Effector memory CD8-positive, alpha-beta T cell (primary cell): ENCODE data around the gene CRYBA2.

ENCODE experiments used
- ATAC-seq: fragments of 150-1000 bp; cut with Tn5 transposase; replicated peaks from 2 replicates; pipeline ENCODE4 v1.10.0; 2021; ENCODE audit warnings: mild to moderate bottlenecking, moderate library complexity
- DNase-seq, 3 experiments: peaks; one replicate each; pipeline ENCODE4 v3.0.0; 2021
- H3K27ac Mint-ChIP-seq, 2 donors: one replicate each; pipeline ENCODE4 v1.8.0; 2022; ENCODE audit warnings: mild to moderate bottlenecking in 2 of 2, mixed read lengths in 2 of 2, moderate library complexity in 2 of 2
- H3K27me3 Mint-ChIP-seq, 2 donors: one replicate each; pipeline ENCODE4 v1.8.0; 2022; ENCODE audit warnings: mixed read lengths in 2 of 2
- H3K36me3 Mint-ChIP-seq: one replicate; pipeline ENCODE4 v1.8.0; 2022; ENCODE audit warnings: mild to moderate bottlenecking, moderate library complexity, mixed read lengths; ENCODE audit not compliant: insufficient read depth
- H3K4me1 Mint-ChIP-seq, 2 donors: one replicate each; pipeline ENCODE4 v1.8.0; 2022; ENCODE audit warnings: low read depth in 2 of 2, mixed read lengths in 2 of 2
- H3K4me3 Mint-ChIP-seq, 2 donors: one replicate each; pipeline ENCODE4 v1.8.0; 2022; ENCODE audit warnings: mild to moderate bottlenecking in 2 of 2, mixed read lengths in 2 of 2, moderate library complexity in 2 of 2
- H3K9me3 Mint-ChIP-seq, 2 donors: one replicate each; pipeline ENCODE4 v1.8.0; 2022; ENCODE audit warnings: mixed read lengths in 2 of 2

The CRYBA2 gene

GRCh38 chr2:219028996-219029828, 36.0 kb upstream of the CRYBA2 start:
- peaks cover 0 to 3% of the 10 kb centered on the region in 2 donors for H3K4me1 Mint-ChIP-seq
- no peaks in the 10 kb centered on the region for H3K36me3 Mint-ChIP-seq
- H3K27ac Mint-ChIP-seq, result no peak overlapping the region
- no peaks in the 10 kb centered on the region for H3K9me3 Mint-ChIP-seq
- DNase-seq (no peak), ATAC-seq (no peak)
- H3K4me3 Mint-ChIP-seq, result no peak overlapping the region
- H3K27me3 Mint-ChIP-seq, result peaks cover 58 to 74% of the 10 kb centered on the region in 2 donors

GRCh38 chr2:219028141-219028540, 34.9 kb upstream of the CRYBA2 start:
- Mint-ChIP-seq H3K27me3 (peaks cover 50 to 83% of the 10 kb centered on the region in 2 donors), H3K27ac (no peak overlapping the region), H3K9me3 (no peaks in the 10 kb centered on the region), H3K4me3 (no peak overlapping the region), H3K4me1 (peaks cover 0 to 3% of the 10 kb centered on the region in 2 donors), H3K36me3 (no peaks in the 10 kb centered on the region)
- DNase-seq (no peak), ATAC-seq (no peak)

GRCh38 chr2:219027511-219028055, 34.4 kb upstream of the CRYBA2 start:
- ATAC-seq, result no peak

GRCh38 chr2:219026946-219027345, 33.7 kb upstream of the CRYBA2 start:
- Mint-ChIP-seq H3K36me3 (no peaks in the 10 kb centered on the region), H3K4me1 (peaks cover 0 to 3% of the 10 kb centered on the region in 2 donors), H3K4me3 (no peak overlapping the region), H3K27ac (no peak overlapping the region), H3K27me3 (peaks cover 48 to 84% of the 10 kb centered on the region in 2 donors), H3K9me3 (no peaks in the 10 kb centered on the region)
- no peak for DNase-seq
- no peak for ATAC-seq

More at GRCh38 chr2:219027511-219028055, 34.4 kb upstream of the CRYBA2 start:
- H3K4me3 Mint-ChIP-seq, result no peak overlapping the region
- no peaks in the 10 kb centered on the region for H3K36me3 Mint-ChIP-seq
- peaks cover 51 to 84% of the 10 kb centered on the region in 2 donors for H3K27me3 Mint-ChIP-seq
- H3K4me1 Mint-ChIP-seq, result peaks cover 0 to 3% of the 10 kb centered on the region in 2 donors
- no peak for DNase-seq
- no peak overlapping the region for H3K27ac Mint-ChIP-seq
- no peaks in the 10 kb centered on the region for H3K9me3 Mint-ChIP-seq

- Mint-ChIP-seq H3K4me1 (peaks cover 0 to 3% of the 10 kb centered on the region in 2 donors), H3K4me3 (no peak overlapping the region), H3K27me3 (peaks cover 42 to 84% of the 10 kb centered on the region in 2 donors), H3K27ac (peak overlapping the region in 1 of 2 donors; percentile 44), H3K36me3 (no peaks in the 10 kb centered on the region), H3K9me3 (no peaks in the 10 kb centered on the region)
- ATAC-seq, result no peak
- DNase-seq, result no peak
These were observed 32.7 kb upstream of the CRYBA2 start for GRCh38 chr2:219025637-219026585.

GRCh38 chr2:219024059-219024458, 30.8 kb upstream of the CRYBA2 start:
- H3K9me3 Mint-ChIP-seq, result no peaks in the 10 kb centered on the region
- ATAC-seq (no peak), DNase-seq (no peak)
- H3K27ac Mint-ChIP-seq, result no peak overlapping the region
- no peaks in the 10 kb centered on the region for H3K4me1 Mint-ChIP-seq
- H3K27me3 Mint-ChIP-seq, result peaks cover 31 to 78% of the 10 kb centered on the region in 2 donors
- no peaks in the 10 kb centered on the region for H3K36me3 Mint-ChIP-seq
- H3K4me3 Mint-ChIP-seq, result no peak overlapping the region

- ATAC-seq, result no peak
- no peak for DNase-seq
- Mint-ChIP-seq H3K36me3 (no peaks in the 10 kb centered on the region), H3K4me1 (no peaks in the 10 kb centered on the region), H3K27ac (no peak overlapping the region), H3K4me3 (no peak overlapping the region), H3K9me3 (no peaks in the 10 kb centered on the region), H3K27me3 (peaks cover 36 to 78% of the 10 kb centered on the region in 2 donors)
These were observed 29.9 kb upstream of the CRYBA2 start for GRCh38 chr2:219023045-219023605.

GRCh38 chr2:219022616-219023015, 29.4 kb upstream of the CRYBA2 start:
- no peaks in the 10 kb centered on the region for H3K4me1 Mint-ChIP-seq
- ATAC-seq (no peak), DNase-seq (no peak)
- H3K27ac Mint-ChIP-seq, result no peak overlapping the region
- no peaks in the 10 kb centered on the region for H3K9me3 Mint-ChIP-seq
- peaks cover 36 to 78% of the 10 kb centered on the region in 2 donors for H3K27me3 Mint-ChIP-seq
- H3K4me3 Mint-ChIP-seq, result no peak overlapping the region
- H3K36me3 Mint-ChIP-seq, result no peaks in the 10 kb centered on the region

GRCh38 chr2:219022041-219022440, 28.8 kb upstream of the CRYBA2 start:
- Mint-ChIP-seq H3K27me3 (peaks cover 31 to 77% of the 10 kb centered on the region in 2 donors), H3K27ac (no peak overlapping the region), H3K4me1 (no peaks in the 10 kb centered on the region), H3K4me3 (no peak overlapping the region), H3K9me3 (no peaks in the 10 kb centered on the region), H3K36me3 (no peaks in the 10 kb centered on the region)
- no peak for DNase-seq
- no peak for ATAC-seq

- DNase-seq, result no peak
- Mint-ChIP-seq H3K4me1 (no peaks in the 10 kb centered on the region), H3K9me3 (no peaks in the 10 kb centered on the region)
These were observed 28.4 kb upstream of the CRYBA2 start for GRCh38 chr2:219021591-219021990.

GRCh38 chr2:219020604-219021365, 27.6 kb upstream of the CRYBA2 start:
- no peaks in the 10 kb centered on the region for H3K4me1 Mint-ChIP-seq
- no peak overlapping the region for H3K27ac Mint-ChIP-seq
- H3K9me3 Mint-ChIP-seq, result no peaks in the 10 kb centered on the region
- no peak overlapping the region for H3K4me3 Mint-ChIP-seq
- no peaks in the 10 kb centered on the region for H3K36me3 Mint-ChIP-seq
- ATAC-seq (no peak), DNase-seq (no peak)
- H3K27me3 Mint-ChIP-seq, result peaks cover 30 to 82% of the 10 kb centered on the region in 2 donors

More at GRCh38 chr2:219021591-219021990, 28.4 kb upstream of the CRYBA2 start:
- H3K27me3 Mint-ChIP-seq, result peaks cover 30 to 80% of the 10 kb centered on the region in 2 donors
- H3K27ac Mint-ChIP-seq, result no peak overlapping the region
- no peak for ATAC-seq
- no peak overlapping the region for H3K4me3 Mint-ChIP-seq
- no peaks in the 10 kb centered on the region for H3K36me3 Mint-ChIP-seq

- Mint-ChIP-seq H3K9me3 (no peaks in the 10 kb centered on the region), H3K27me3 (peaks cover 27 to 82% of the 10 kb centered on the region in 2 donors), H3K27ac (no peak overlapping the region), H3K4me3 (no peak overlapping the region), H3K36me3 (no peaks in the 10 kb centered on the region), H3K4me1 (no peaks in the 10 kb centered on the region)
- DNase-seq (no peak), ATAC-seq (no peak)
These were observed 26.2 kb upstream of the CRYBA2 start for GRCh38 chr2:219019436-219019835.
